Esophagus muscularis mucosa (tissue), 4 donors: Measurements from ENCODE around the gene PTX4. TPM values are rescaled to one million over a fixed set of nuclear protein-coding genes. Genes with fewer than 3 reads are reported as not detected.

Source experiments
- DNase-seq: peaks from one replicate; pipeline ENCODE4 v3.0.0-alpha.2; 2017; ENCODE audit errors: extremely low spot score
- H3K27ac ChIP-seq, 4 donors: fragments of 200-600 bp; sonication (generic); replicated peaks in 1 of 4; 1 replicate in 3 of 4; 2 replicates in 1 of 4; pipeline ENCODE4 v1.5.1; 2016 to 2019; ENCODE audit warnings: mild to moderate bottlenecking in 1 of 4
- H3K27me3 ChIP-seq, 4 donors: fragments of 200-600 bp; sonication (generic); one replicate each; pipeline versions ENCODE4 v1.5.1 to v1.6.0; 2016 to 2019
- H3K36me3 ChIP-seq, 4 donors: fragments of 200-600 bp; sonication (generic); one replicate each; pipeline ENCODE4 v1.5.1; 2016 to 2019
- H3K4me1 ChIP-seq, 4 donors: fragments of 200-600 bp; sonication (generic); one replicate each; pipeline ENCODE4 v1.5.1; 2016 to 2019
- H3K4me3 ChIP-seq, 4 donors: fragments of 200-600 bp; sonication (generic); 1 replicate in 2 of 4; 2 replicates in 2 of 4; pipeline ENCODE4 v1.5.1; 2016 to 2019; ENCODE audit warnings: mild to moderate bottlenecking in 4 of 4, moderate library complexity in 1 of 4
- H3K9me3 ChIP-seq, 4 donors: fragments of 200-600 bp; sonication (generic); 1 replicate in 3 of 4; 2 replicates in 1 of 4; pipeline ENCODE4 v1.5.1; 2016 to 2019
- EP300 ChIP-seq: sonication (generic); formaldehyde crosslinking; IDR thresholded peaks from one replicate; pipeline ENCODE4 v1.6.1; 2017; ENCODE audit warnings: antibody characterized with exemption
- POLR2A ChIP-seq: fragments of 450-650 bp; IDR thresholded peaks from one replicate; pipeline ENCODE4 v1.6.1; 2017; ENCODE audit warnings: antibody characterized with exemption, moderate library complexity, mild to moderate bottlenecking, low read depth
- POLR2AphosphoS5 ChIP-seq, 2 donors: sonication (generic); formaldehyde crosslinking; IDR thresholded peaks; one replicate each; pipeline ENCODE4 v1.6.1; 2017; ENCODE audit warnings: antibody characterized with exemption in 2 of 2
- WGBS: methylation state at CpG from one replicate; pipeline ENCODE4 v1.1.5; 2018; 5-methylcytosine and 5-hydroxymethylcytosine counted together
- intact Hi-C: fragments of 100-400 bp; cut with DNase I; formaldehyde crosslinking; loops from one replicate; pipeline ENCODE4 v1.15.1; 2023
- total RNA-seq, 4 donors: library from RNA; depleted of rRNA; stranded (reverse); fragments of >200 nt; gene quantifications; one replicate each; pipeline versions ENCODE4 v1.1.0 to v1.2.1, GENCODE V29; 2016
- TF ChIP-seq, protein P1 (sequence below), 3 experiments: fragments of 200-600 bp in 2 of 3; fragments of 450-650 bp in 1 of 3; sonication (generic) in 2 of 3; IDR thresholded peaks; one replicate each; pipeline ENCODE4 v1.5.1; 2017 to 2019; ENCODE audit warnings: antibody characterized with exemption in 3 of 3, mild to moderate bottlenecking in 2 of 3, moderate library complexity in 1 of 3

The PTX4 gene
- total RNA-seq, 4 donors from 2014 or later = 0.39 to 0.75 (median 0.66) TPM; not detected in 1

DNA sequence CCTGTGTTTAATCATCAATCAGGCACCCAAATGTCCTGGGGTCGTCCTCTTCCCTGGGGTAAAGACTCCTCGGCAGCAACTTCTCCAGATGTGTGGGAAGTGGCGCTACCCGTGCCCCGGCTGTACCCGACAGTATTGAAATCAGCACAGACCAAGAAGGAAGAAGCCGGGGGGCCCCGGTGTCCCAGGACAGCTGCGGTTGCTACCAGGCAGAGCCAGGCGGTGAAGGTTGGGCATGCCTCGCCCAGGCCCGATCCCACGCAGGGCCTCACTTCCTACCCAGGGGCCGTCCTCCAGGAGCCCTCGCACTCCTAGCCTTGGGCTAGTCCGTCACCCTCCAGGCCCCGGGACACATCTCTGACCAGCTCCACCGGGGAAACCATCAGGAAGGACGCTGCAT lies 35.4 kb downstream of the PTX4 start:
- H3K27me3 ChIP-seq = no peaks in the 10 kb centered on the region
- H3K36me3 ChIP-seq = peaks cover 58 to 100% (median 100%) of the 10 kb centered on the region in 4 donors
- H3K27ac ChIP-seq = no peak overlapping the region
- H3K9me3 ChIP-seq = no peaks in the 10 kb centered on the region
- no peak overlapping the region for H3K4me3 ChIP-seq
- H3K4me1 ChIP-seq = no peaks in the 10 kb centered on the region
- WGBS = 94% methylated on average over 12 of the region's 19 CpGs
- TF ChIP-seq, protein P1, sequence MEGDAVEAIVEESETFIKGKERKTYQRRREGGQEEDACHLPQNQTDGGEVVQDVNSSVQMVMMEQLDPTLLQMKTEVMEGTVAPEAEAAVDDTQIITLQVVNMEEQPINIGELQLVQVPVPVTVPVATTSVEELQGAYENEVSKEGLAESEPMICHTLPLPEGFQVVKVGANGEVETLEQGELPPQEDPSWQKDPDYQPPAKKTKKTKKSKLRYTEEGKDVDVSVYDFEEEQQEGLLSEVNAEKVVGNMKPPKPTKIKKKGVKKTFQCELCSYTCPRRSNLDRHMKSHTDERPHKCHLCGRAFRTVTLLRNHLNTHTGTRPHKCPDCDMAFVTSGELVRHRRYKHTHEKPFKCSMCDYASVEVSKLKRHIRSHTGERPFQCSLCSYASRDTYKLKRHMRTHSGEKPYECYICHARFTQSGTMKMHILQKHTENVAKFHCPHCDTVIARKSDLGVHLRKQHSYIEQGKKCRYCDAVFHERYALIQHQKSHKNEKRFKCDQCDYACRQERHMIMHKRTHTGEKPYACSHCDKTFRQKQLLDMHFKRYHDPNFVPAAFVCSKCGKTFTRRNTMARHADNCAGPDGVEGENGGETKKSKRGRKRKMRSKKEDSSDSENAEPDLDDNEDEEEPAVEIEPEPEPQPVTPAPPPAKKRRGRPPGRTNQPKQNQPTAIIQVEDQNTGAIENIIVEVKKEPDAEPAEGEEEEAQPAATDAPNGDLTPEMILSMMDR (IDR thresholded peaks at IDR 0.05) = no peak
- no peak for TF ChIP-seq POLR2A
- no peak for TF ChIP-seq POLR2AphosphoS5 (IDR thresholded peaks at IDR 0.05)
- no peak for TF ChIP-seq EP300
- intact Hi-C loops = no loop called here
- DNase-seq = no peak

DNA sequence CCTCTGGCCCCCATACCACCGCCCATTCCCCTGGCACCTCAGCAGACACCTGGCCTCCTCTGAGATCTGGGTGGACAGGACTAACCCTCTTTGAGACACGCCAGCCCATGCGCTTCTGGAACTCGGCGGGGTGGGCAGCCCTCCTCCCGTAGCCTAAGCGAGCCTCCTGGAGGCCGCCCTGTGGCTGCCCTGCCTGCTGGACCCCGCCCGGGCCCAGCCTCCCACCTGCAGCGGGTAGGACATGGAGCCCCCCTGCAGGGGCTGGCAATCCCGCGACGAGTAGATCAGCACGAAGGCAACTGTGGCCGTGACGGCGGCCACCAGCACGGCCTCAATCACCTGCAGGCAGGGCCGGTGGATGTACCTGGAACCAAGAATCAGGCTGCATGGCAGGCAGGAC lies 36.2 kb downstream of the PTX4 start:
- Histone ChIP-seq H3K27me3 (no peaks in the 10 kb centered on the region), H3K4me1 (no peaks in the 10 kb centered on the region), H3K27ac (no peak overlapping the region), H3K9me3 (no peaks in the 10 kb centered on the region), H3K36me3 (peaks cover 65 to 100% (median 100%) of the 10 kb centered on the region in 4 donors), H3K4me3 (no peak overlapping the region)
- 80% methylated on average over 1 of the region's 20 CpGs for WGBS
- no peak for DNase-seq
- intact Hi-C loops = no loop called here
- TF ChIP-seq, protein P1 (IDR thresholded peaks at IDR 0.05) = no peak
- TF ChIP-seq EP300 (no peak), POLR2AphosphoS5 (IDR thresholded peaks at IDR 0.05) (no peak), POLR2A (no peak)

DNA sequence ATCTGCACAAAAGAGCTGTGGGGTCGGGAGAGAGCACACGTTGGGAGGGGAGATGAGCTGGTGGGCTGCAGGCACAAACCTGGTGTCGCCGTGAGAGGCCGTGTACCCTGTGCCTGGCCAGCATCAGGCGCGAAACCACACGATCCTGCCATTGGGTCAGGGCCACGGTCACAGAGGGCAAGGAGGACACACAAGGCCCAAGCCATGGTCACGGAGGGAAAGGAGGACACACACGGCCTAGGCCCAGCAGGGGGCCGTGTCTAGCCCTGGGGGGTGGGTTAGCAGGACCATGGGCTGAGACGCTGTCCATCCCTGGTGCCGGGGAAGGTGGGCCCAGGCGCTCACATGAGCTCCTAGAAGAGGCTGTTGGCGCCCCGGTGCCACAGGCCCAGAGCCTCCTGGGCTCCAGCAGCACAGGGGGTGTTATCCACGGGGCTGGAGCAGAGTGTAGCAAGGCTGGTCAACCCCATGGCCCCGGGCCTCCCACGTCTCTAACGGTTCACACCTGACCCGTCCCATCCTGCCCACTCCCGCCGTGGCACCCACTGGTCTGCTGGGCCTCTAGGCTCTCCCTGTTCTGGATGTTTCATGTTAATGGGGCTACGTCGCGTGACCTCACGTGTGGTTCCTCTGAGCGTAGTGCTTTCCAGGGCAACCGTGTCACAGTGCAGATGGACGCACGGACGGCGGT lies 36.9 kb downstream of the PTX4 start:
- 91% methylated on average over 17 of the region's 34 CpGs for WGBS
- no peak for DNase-seq
- no peak overlapping the region for H3K4me3 ChIP-seq
- peaks cover 68 to 100% (median 100%) of the 10 kb centered on the region in 4 donors for H3K36me3 ChIP-seq
- no peak for TF ChIP-seq POLR2AphosphoS5 (IDR thresholded peaks at IDR 0.05)
- TF ChIP-seq, protein P1 (IDR thresholded peaks at IDR 0.05) = no peak
- no peak for TF ChIP-seq POLR2A
- TF ChIP-seq EP300 = no peak
- no peaks in the 10 kb centered on the region for H3K4me1 ChIP-seq
- no peak overlapping the region for H3K27ac ChIP-seq
- intact Hi-C loops = no loop called here
- H3K9me3 ChIP-seq = no peaks in the 10 kb centered on the region
- H3K27me3 ChIP-seq = no peaks in the 10 kb centered on the region

DNA sequence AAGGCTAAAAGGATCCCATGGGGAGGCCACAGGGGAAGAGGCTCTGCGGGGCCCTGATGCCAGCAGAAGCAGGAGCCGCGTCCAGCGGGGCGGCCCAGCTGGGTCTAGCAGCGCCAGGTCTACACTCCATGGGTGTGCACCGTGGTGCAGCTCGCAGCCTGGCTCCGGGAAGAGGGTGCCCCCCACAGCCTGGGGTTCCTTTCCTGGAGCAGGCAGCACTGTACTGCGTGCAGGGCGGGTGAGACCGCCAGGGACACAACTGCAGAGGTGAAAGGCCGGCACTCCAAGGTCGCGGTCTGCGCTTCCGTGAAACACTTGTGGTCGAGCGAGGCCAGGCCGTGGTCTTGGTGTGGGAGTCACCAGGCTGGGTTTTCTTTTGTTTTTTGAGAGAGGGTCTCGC lies 37.9 kb downstream of the PTX4 start:
- Histone ChIP-seq H3K27me3 (no peaks in the 10 kb centered on the region), H3K27ac (no peak overlapping the region), H3K36me3 (peaks cover 58 to 100% (median 100%) of the 10 kb centered on the region in 4 donors), H3K9me3 (no peaks in the 10 kb centered on the region), H3K4me1 (no peaks in the 10 kb centered on the region), H3K4me3 (no peak overlapping the region)
- no CpG with 5 or more reads among the region's 21 CpGs for WGBS
- no peak for DNase-seq
- intact Hi-C loops = no loop called here
- TF ChIP-seq, protein P1 (IDR thresholded peaks at IDR 0.05) = no peak
- no peak for TF ChIP-seq POLR2AphosphoS5 (IDR thresholded peaks at IDR 0.05)
- no peak for TF ChIP-seq EP300
- no peak for TF ChIP-seq POLR2A

DNA sequence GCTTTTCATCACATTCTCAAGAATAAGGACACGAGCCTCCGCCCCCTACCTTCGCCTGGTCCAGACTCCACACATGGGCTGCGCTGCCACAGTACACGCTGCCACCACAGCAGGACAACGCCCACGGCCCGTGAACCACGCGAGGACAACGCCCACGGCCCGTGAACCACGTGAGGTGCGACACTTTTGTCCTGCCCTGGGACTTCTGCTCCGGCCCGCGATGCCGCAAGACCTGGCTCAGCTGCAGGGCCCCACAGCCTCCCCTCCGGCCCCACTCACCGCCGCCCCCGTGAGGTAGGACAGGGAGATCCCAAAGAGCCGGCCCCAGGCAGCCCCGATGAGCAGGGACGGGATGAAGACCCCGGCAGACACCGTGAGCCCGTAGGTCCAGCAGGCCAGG lies 38.5 kb downstream of the PTX4 start:
- Histone ChIP-seq H3K4me3 (no peak overlapping the region), H3K9me3 (no peaks in the 10 kb centered on the region), H3K27me3 (no peaks in the 10 kb centered on the region), H3K4me1 (no peaks in the 10 kb centered on the region), H3K36me3 (peaks cover 54 to 100% (median 100%) of the 10 kb centered on the region in 4 donors), H3K27ac (no peak overlapping the region)
- intact Hi-C loops = no loop called here
- 91% methylated on average over 28 of the region's 29 CpGs for WGBS
- DNase-seq = no peak
- no peak for TF ChIP-seq POLR2A
- TF ChIP-seq EP300 = no peak
- TF ChIP-seq POLR2AphosphoS5 (IDR thresholded peaks at IDR 0.05) = no peak
- TF ChIP-seq, protein P1 (IDR thresholded peaks at IDR 0.05) = no peak
